Right lobe of liver (tissue), 6 donors: ENCODE data around the gene ACSF2. TPM values are rescaled to one million over a fixed set of nuclear protein-coding genes. Genes with fewer than 3 reads are reported as not detected.

Experiments used
- ATAC-seq, 4 donors: fragments of 200-7000 bp; cut with Tn5 transposase; one replicate each; pipeline ENCODE4 v1.9.1; 2020; ENCODE audit warnings: mild to moderate bottlenecking in 4 of 4, moderate library complexity in 4 of 4
- DNase-seq, 3 donors: peaks; one replicate each; pipeline ENCODE4 v3.0.0-alpha.2; 2020
- H3K27ac ChIP-seq, 3 donors: fragments of 200-600 bp; one replicate each; pipeline ENCODE4 v1.8.0; 2022
- H3K27me3 ChIP-seq, 2 donors: fragments of 200-600 bp; one replicate each; pipeline ENCODE4 v1.8.0; 2022
- H3K36me3 ChIP-seq, 4 donors: fragments of 200-600 bp; sonication (generic) in 1 of 4; one replicate each; pipeline versions ENCODE4 v1.5.1 to v1.8.0; 2017 to 2022; ENCODE audit warnings: control low read depth in 1 of 4
- H3K4me1 ChIP-seq, 4 donors: fragments of 200-600 bp; sonication (generic) in 1 of 4; one replicate each; pipeline versions ENCODE4 v1.5.1 to v1.8.0; 2017 to 2022; ENCODE audit warnings: control low read depth in 1 of 4
- H3K4me3 ChIP-seq, 3 donors: fragments of 200-600 bp; one replicate each; pipeline ENCODE4 v1.8.0; 2022
- H3K9me3 ChIP-seq, 4 donors: fragments of 200-600 bp; sonication (generic) in 1 of 4; one replicate each; pipeline versions ENCODE4 v1.5.1 to v1.8.0; 2017 to 2022; ENCODE audit warnings: control low read depth in 1 of 4
- POLR2A ChIP-seq: fragments of 450-650 bp; IDR thresholded peaks from one replicate; pipeline ENCODE4 v1.6.1; 2017; ENCODE audit warnings: antibody characterized with exemption, mild to moderate bottlenecking
- WGBS: methylation state at CpG from one replicate; pipeline ENCODE4 v1.1.6; 2018; ENCODE audit warnings: low coverage, low lambda C conversion rate; ENCODE audit not compliant: insufficient coverage; ENCODE audit errors: missing lambda C conversion rate; 5-methylcytosine and 5-hydroxymethylcytosine counted together
- intact Hi-C, 2 donors: fragments of 100-400 bp; cut with DNase I; formaldehyde crosslinking; loops; one replicate each; pipeline versions ENCODE4 v1.11.2 to v1.14.1; 2022
- total RNA-seq, 6 experiments: library from RNA; depleted of rRNA in 2 of 6; stranded (reverse); fragments of >200 nt in 2 of 6; fragmentation: NEBNext Ultra II Directional in 3 of 6; extraction: Animal tissue kit (Norgen Biotek cat#: 25700) in 3 of 6; gene quantifications; one replicate each; pipeline versions ENCODE4 v1.1.0 to v1.2.4, GENCODE V29; 2016 to 2023
- TF ChIP-seq, protein P1 (sequence below), 4 donors: fragments of 200-600 bp in 3 of 4; fragments of 450-650 bp in 1 of 4; IDR thresholded peaks; one replicate each; pipeline versions ENCODE4 v1.5.1 to v1.8.0; 2016 to 2022; ENCODE audit warnings: antibody characterized with exemption in 4 of 4, mild to moderate bottlenecking in 2 of 4
- donor health status: DM: no; HTN: yes; CAD: no.
- donor health status: DM: no; HTN: no; CAD: no.
- donor health status: DM: no; HTN: no; CAD: no.
- donor health status: DM: no; HTN: yes; CAD: no.
- donor health status: DM: no; HTN: yes; CAD: no.

The ACSF2 gene
- total RNA-seq, 6 experiments from 2014 or later, result 25.1 to 60.9 (median 36.9) TPM

DNA sequence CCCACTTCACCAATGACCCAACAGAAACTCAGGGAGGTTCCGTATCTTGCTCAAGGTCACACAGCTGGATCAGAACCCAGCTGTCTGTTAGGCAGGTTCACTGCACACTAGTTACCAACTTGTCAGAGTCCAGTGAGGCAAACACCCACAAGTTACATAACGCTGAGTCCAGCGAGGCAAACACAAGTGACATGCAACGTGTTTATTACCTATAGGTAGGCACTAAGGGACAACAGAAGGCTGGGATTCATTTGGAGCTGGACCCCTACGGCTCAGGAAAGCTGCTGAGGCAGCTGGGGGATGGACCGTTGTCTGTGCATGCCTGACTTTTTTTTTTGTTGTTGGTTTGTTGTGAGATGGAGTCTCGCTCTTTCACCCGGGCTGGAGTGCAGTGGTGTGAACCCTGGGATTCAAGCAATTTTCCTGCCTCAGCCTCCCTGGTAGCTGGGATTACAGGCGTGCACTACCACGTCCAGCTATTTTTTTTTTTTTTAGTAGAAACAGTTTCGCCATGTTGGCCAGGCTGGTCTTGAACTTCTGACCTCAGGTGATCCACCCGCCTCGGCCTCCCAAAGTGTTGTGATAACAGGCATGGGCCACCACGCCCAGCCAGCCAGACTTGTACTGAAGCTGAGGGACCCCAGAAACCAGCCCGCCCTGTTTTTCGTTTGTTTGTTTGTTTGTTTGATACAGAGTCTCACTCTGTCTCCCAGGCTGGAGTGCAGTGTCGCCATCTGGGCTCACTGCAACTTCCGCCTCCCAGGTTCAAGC is 50.7 kb downstream of the ACSF2 start:
- Histone ChIP-seq H3K4me3 (peak overlapping the region in 2 of 3 donors; percentile 46 to 47), H3K27ac (peak overlapping the region; percentile 43 to 92 (median 79)), H3K36me3 (peaks cover 0 to 8% (median 0%) of the 10 kb centered on the region in 4 donors), H3K27me3 (no peaks in the 10 kb centered on the region), H3K9me3 (no peaks in the 10 kb centered on the region), H3K4me1 (peaks cover 0 to 56% (median 17%) of the 10 kb centered on the region in 4 donors)
- 41% methylated on average over 10 of the region's 18 CpGs for WGBS
- TF ChIP-seq, protein P1, sequence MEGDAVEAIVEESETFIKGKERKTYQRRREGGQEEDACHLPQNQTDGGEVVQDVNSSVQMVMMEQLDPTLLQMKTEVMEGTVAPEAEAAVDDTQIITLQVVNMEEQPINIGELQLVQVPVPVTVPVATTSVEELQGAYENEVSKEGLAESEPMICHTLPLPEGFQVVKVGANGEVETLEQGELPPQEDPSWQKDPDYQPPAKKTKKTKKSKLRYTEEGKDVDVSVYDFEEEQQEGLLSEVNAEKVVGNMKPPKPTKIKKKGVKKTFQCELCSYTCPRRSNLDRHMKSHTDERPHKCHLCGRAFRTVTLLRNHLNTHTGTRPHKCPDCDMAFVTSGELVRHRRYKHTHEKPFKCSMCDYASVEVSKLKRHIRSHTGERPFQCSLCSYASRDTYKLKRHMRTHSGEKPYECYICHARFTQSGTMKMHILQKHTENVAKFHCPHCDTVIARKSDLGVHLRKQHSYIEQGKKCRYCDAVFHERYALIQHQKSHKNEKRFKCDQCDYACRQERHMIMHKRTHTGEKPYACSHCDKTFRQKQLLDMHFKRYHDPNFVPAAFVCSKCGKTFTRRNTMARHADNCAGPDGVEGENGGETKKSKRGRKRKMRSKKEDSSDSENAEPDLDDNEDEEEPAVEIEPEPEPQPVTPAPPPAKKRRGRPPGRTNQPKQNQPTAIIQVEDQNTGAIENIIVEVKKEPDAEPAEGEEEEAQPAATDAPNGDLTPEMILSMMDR (IDR thresholded peaks at IDR 0.05), result no peak
- TF ChIP-seq POLR2A, result peak; percentile 26
- peak in 2 of 3 donors; percentile 73 to 83 for DNase-seq
- peak; percentile 13 to 39 (median 24) for ATAC-seq
- intact Hi-C loops, result loop anchor here in 1 of 2 donors (5.0 kb wide), 1 partner anchor 49 kb away; the partner anchor contains the start of gene ACSF2

GRCh38 chr17:50477976-50478375 is 52.0 kb downstream of the ACSF2 start:
- no peak for DNase-seq
- intact Hi-C loops, result loop anchor here in 1 of 2 donors (5.0 kb wide), 1 partner anchor 51 kb away; the partner anchor contains the start of gene ACSF2

DNA sequence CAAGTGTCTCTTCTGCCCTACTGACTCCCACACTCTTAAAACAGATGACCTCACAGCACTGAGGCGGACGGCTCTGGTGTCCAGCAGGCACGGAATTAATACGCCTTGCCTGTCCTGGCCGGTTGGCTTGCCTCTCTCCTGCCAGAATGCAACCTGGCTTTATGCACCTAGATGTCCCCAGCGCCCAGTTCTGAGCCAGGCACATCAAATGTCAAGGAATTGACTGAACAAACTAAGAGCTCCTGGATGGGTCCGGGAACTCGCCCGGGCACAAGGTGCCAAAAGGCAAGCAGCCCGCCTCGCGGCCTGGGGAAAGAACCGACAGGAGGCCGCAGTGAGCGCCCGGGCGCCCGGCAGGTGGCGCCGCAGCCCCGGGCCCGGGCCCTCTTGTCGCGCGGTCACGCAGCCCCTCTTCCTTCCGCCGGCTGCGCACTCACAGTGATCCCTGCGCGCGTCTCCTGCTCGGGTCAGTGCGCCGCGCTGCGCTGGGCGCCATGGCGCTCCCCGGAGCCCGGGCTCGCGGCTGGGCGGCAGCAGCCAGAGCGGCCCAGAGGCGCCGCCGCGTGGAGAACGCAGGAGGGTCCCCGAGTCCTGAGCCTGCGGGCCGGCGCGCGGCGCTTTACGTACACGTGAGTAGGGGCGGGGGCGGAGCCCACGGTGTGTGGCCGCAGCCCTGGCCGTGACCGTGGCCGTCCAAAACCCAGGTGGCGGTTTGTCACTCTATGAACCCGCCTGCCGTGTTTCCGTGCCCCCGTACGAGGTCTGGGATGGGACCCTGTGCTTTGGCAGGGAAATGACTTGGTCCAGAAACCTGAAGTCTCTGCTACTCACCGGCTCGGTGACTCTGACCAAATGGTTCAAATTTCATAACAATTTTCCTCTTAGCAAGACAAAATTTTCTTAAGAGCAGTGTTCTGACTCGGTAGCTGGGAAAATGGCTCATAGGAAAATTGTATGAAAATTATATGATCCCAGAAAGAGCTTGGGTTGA is 52.7 kb downstream of the ACSF2 start, which contains the start of gene RSAD1:
TSS of gene RSAD1 (plus strand) at position 470 of the 991 bp plus-strand sequence. CDS start at position 495, 25 bp downstream.
- peak; percentile 90 to 93 (median 91) for DNase-seq
- intact Hi-C loops, result loop anchor here in 1 of 2 donors (5.0 kb wide), 1 partner anchor 51 kb away; the partner anchor contains the start of gene ACSF2
- Histone ChIP-seq H3K4me1 (peaks cover 0 to 57% (median 19%) of the 10 kb centered on the region in 4 donors), H3K27ac (peak within 1 kb of the TSS; percentile 83 to 89 (median 87)), H3K27me3 (no peaks in the 10 kb centered on the region), H3K4me3 (peak within 1 kb of the TSS; percentile 65 to 69 (median 66)), H3K9me3 (no peaks in the 10 kb centered on the region), H3K36me3 (peaks cover 0 to 5% (median 0%) of the 10 kb centered on the region in 4 donors)
- under 1% methylated on average over 27 of the region's 75 CpGs for whole genome bisulfite sequencing
- TF ChIP-seq, protein P1 (IDR thresholded peaks at IDR 0.05), result peak; percentile 90 to 97 (median 97)
- TF ChIP-seq POLR2A, result peak; percentile 95
- peak; percentile 70 to 82 (median 76) for ATAC-seq

More at GRCh38 chr17:50477976-50478375, 52.0 kb downstream of the ACSF2 start:
- 78% methylated on average over 7 of the region's 7 CpGs for WGBS
- H3K27ac ChIP-seq, result peak overlapping the region; percentile 83 to 89 (median 87)
- no peak for TF ChIP-seq POLR2A
- TF ChIP-seq, protein P1 (IDR thresholded peaks at IDR 0.05), result no peak
- no peaks in the 10 kb centered on the region for H3K27me3 ChIP-seq
- peaks cover 0 to 60% (median 19%) of the 10 kb centered on the region in 4 donors for H3K4me1 ChIP-seq
- H3K4me3 ChIP-seq, result peak overlapping the region in 2 of 3 donors; percentile 65 to 66
- ATAC-seq, result no peak
- peaks cover 0 to 8% (median 0%) of the 10 kb centered on the region in 4 donors for H3K36me3 ChIP-seq
- no peaks in the 10 kb centered on the region for H3K9me3 ChIP-seq
